Measurements from ENCODE around the gene MDM2. TPM values are rescaled to one million over a fixed set of nuclear protein-coding genes. Genes with fewer than 3 reads are reported as not detected.

Gene MDM2
- total RNA-seq, 1 experiment from 2014 or later = 159 TPM

GRCh38 chr12:68885381-68885780 lies 77.4 kb downstream of the MDM2 start:
- H4K20me1 ChIP-seq (ENCODE audit: control insufficient read depth, insufficient read depth, insufficient read length) = no peaks in the 10 kb centered on the region
- no peak overlapping the region for H3K18ac ChIP-seq (ENCODE audit: insufficient read length, low read depth, low read length)
- H3K4me2 ChIP-seq (ENCODE audit: insufficient read depth, insufficient read length, low read length) = no peak overlapping the region
- Mint-ChIP-seq H3K27ac (no peak overlapping the region; a peak in 1 of 7 replicates), H3K27me3 (ENCODE audit: low read depth) (no peaks in the 10 kb centered on the region), H3K4me3 (no peak overlapping the region), H3K36me3 (ENCODE audit: insufficient read depth in 1 of 3, low read depth in 3 of 3) (0 out of 7 replicates have a peak, but pooled peaks cover 0 to 3% (median 0%) of the 10 kb centered on the region in 3 experiments), H3K4me1 (peaks cover 2% of the 10 kb centered on the region in 2 experiments; a peak in 3 of 4 replicates), H3K9me3 (peaks cover 3 to 4% of the 10 kb centered on the region in 2 experiments; a peak in 3 of 5 replicates)
- H3K27me3 ChIP-seq (ENCODE audit: insufficient read depth, low read length) = no peaks in the 10 kb centered on the region
- no peak for TF ChIP-seq CTCF (conservative IDR thresholded peaks at IDR 0.05)
- no peak overlapping the region for H2AK5ac ChIP-seq (ENCODE audit: insufficient read length, low read length)
- H4K8ac ChIP-seq (replicated peaks; ENCODE audit: insufficient read length, low read depth, low read length) = no peak overlapping the region
- H3T11ph ChIP-seq (ENCODE audit: low read length) = no peak overlapping the region
- no peaks in the 10 kb centered on the region for H3K9me3 ChIP-seq (ENCODE audit: control insufficient read depth, low read depth, low read length)
- H4K5ac ChIP-seq (ENCODE audit: insufficient read length, low read depth, low read length) = no peak overlapping the region
- no peak overlapping the region for H4K91ac ChIP-seq (ENCODE audit: insufficient read length, low read depth, low read length)
- no CpG with 5 or more reads among the region's 3 CpGs for WGBS (ENCODE audit: extremely low coverage, insufficient read length, low lambda C conversion rate)
- H3K79me1 ChIP-seq (ENCODE audit: insufficient read depth, low read depth, low read length, poor library complexity, severe bottlenecking) = no peaks in the 10 kb centered on the region
- no peak overlapping the region for H2AFZ ChIP-seq (ENCODE audit: low read length)
- no peak overlapping the region for H3K27ac ChIP-seq (ENCODE audit: insufficient read length, low read depth, low read length)
- no peaks in the 10 kb centered on the region for H3K4me1 ChIP-seq (ENCODE audit: insufficient read depth, low read length)
- no peak overlapping the region for H2BK15ac ChIP-seq (ENCODE audit: low read depth, low read length)
- H3K23me2 ChIP-seq (ENCODE audit: insufficient read length, low read depth, low read length, poor library complexity, severe bottlenecking) = no peaks in the 10 kb centered on the region
- H3K23ac ChIP-seq (ENCODE audit: insufficient read length, low read depth, low read length) = no peak overlapping the region
- no peak overlapping the region for H3K9ac ChIP-seq (ENCODE audit: extremely low read depth, insufficient read length, low read length)
- no peak overlapping the region for H3K56ac ChIP-seq (ENCODE audit: insufficient read length, low read depth, low read length)
- no peak overlapping the region for H3K4ac ChIP-seq (ENCODE audit: low read depth, low read length)
- H2BK20ac ChIP-seq (ENCODE audit: low read depth, low read length, poor library complexity, severe bottlenecking) = no peak overlapping the region
- H2BK120ac ChIP-seq (ENCODE audit: low read depth, low read length, poor library complexity, severe bottlenecking) = no peak overlapping the region
- H3K14ac ChIP-seq (ENCODE audit: insufficient read depth, low read length) = no peak overlapping the region
- H2BK5ac ChIP-seq (ENCODE audit: insufficient read length, low read length) = no peak overlapping the region
- DNase-seq = no peak
- no peaks in the 10 kb centered on the region for H3K79me2 ChIP-seq (ENCODE audit: insufficient read depth, low read length)
- no peak overlapping the region for H2BK12ac ChIP-seq (ENCODE audit: insufficient read length, low read depth, low read length)
